ENCODE measurements around the gene LUC7L3.

Gene LUC7L3

DNA sequence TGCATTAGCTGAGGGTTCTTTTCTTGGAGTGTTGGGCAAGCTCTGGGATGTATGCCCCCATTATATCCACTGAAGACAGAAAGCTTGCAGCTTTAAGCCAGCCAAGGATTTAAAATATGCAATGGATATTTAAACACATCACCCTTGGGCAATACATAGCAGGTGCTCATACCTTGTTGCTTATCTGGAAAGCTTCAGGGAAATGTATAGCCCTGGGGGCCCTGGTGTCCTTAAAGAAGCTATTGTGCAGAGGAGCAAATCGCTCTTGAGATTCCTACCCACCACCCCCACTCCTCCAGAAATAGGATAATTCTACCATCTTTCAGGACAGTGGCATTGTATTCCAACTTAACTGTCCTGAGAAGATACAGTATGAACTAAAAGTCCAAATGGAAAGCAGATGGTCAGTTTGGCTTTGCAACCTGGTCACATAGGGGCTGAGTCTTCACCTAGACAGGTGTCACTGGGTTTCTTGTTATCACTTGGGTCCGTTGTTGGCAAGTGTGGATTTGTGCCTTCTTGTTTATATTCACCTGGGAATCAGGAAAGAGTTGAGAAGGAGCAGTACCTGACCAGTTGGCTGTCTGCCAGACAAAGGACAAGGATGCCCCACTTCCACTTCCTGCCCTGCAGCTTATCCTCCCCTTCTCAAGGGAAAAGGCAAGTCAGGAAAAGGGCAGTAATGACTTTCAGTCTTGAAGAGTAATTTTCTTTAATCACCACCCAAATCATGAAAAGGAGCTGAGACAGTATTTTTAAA lies 44.5 kb downstream of the LUC7L3 start:
- no peak for DNase-seq

DNA sequence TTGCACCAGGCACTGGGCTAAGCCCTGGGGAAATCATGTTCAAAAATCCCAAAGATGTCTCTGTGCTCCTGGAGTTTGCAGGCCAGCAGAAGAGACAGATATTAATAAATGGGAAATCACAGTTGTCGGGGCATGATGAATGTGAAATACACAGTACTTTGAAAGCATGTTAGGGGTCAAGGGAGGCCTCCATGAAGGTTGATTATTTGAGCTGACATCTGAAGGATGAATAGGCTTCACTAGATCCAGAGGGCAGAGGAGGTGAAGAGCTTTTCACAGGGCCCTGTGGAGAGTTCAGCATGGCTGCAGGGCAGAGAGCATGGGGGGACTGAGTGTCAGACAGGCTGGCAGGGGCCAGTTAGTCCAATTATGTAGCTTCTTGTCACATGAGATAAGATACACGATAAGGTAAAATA lies 45.3 kb downstream of the LUC7L3 start:
- no peak for DNase-seq

GRCh38 chr17:50765454-50766221 lies 46.2 kb downstream of the LUC7L3 start:
- no peak for DNase-seq

- DNase-seq, result no peak
Measured at GRCh38 chr17:50766222-50767023, 47.0 kb downstream of the LUC7L3 start.

- no peak for DNase-seq
Measured at GRCh38 chr17:50767030-50767429, 47.6 kb downstream of the LUC7L3 start.

DNA sequence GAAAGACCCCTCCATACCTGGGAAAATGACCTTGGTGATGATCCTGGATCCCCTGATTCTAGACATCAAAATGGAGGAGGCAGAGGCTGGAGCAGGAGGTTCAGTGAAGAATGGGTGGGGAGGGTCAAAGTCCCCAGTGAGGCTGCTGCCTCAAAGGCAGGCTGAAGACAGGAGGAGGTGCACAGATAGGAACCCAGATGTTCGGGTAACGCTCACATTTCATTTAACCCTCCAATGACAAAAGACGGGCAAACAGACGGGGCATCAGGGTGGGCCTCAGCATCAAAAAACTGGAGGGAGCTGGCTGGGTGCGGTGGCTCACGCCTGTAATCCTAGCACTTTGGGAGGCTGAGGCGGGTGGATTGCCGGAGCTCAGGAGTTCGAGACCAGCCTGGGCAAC lies 48.0 kb downstream of the LUC7L3 start, which contains the start of gene ANKRD40CL:
ANKRD40CL (minus strand) TSS at position 73 of the 400 bp plus-strand sequence. CDS start 605 bp downstream, outside the sequence.
- no peak for DNase-seq

GRCh38 chr17:50768346-50768761 lies 49.0 kb downstream of the LUC7L3 start:
- DNase-seq, result no peak

DNA sequence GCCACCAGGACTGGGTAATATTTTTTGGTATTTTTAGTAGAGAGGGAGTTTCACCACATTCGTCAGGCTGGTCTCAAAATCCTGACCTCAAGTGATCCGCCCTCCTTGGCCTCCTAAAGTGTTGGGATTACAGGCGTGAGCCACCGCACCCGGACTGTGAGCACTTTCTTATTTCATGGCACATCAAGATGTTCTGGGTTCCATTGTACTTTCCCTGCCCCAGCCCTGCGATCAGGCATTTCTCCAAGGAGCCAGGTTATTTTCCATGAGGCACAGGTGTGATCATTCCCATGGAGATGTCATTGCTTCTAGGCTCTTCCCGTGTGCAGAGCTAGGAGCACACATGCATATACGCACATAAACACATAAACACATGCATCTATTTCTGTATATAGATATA lies 50.5 kb downstream of the LUC7L3 start:
- DNase-seq, result no peak

GRCh38 chr17:50770346-50770745 lies 50.9 kb downstream of the LUC7L3 start:
- no peak for DNase-seq

GRCh38 chr17:50771991-50772785 lies 52.8 kb downstream of the LUC7L3 start:
- DNase-seq, result no peak

GRCh38 chr17:50774225-50774803 lies 54.9 kb downstream of the LUC7L3 start:
- DNase-seq, result no peak

DNA sequence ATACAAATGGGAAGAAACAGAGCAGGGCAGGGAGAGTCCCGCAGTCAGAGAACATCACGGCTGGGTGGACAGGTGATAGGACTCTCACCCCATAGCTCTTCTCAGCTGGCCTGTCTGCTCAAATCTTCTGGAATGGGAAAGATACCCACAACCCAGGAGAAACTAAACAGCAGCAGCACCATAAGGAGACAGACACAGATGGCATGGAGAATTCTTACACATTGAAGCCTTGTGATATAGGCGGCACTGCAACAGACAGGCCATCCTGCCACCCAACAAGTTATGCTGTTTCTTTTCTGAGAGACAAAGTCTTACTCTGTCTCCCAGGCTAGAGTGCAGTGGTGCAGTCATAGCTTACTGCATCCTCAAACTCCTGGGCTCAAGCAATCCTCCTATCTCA lies 56.5 kb downstream of the LUC7L3 start:
- DNase-seq, result no peak

- DNase-seq, result no peak
Measured at GRCh38 chr17:50778471-50778870, 59.1 kb downstream of the LUC7L3 start.

DNA sequence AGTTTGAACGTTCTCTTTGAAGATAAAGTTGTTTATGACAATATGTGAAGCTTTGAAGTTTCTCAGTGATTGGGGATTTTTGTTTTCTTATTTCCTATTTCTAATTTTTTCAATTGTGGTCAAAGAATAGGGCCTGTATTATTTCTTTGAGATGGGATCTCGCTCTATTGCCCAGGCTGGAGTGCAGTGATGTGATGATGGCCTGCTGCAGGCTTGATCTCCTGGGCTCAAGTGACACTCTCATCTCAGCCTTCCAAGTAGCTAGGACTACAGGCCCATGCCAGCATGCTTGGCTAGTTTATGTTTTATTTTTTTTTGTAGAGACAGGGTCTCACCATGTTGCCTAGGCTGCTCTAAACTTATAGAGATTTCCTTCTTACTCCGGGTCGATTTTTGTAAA lies 59.6 kb downstream of the LUC7L3 start:
- DNase-seq, result no peak

DNA sequence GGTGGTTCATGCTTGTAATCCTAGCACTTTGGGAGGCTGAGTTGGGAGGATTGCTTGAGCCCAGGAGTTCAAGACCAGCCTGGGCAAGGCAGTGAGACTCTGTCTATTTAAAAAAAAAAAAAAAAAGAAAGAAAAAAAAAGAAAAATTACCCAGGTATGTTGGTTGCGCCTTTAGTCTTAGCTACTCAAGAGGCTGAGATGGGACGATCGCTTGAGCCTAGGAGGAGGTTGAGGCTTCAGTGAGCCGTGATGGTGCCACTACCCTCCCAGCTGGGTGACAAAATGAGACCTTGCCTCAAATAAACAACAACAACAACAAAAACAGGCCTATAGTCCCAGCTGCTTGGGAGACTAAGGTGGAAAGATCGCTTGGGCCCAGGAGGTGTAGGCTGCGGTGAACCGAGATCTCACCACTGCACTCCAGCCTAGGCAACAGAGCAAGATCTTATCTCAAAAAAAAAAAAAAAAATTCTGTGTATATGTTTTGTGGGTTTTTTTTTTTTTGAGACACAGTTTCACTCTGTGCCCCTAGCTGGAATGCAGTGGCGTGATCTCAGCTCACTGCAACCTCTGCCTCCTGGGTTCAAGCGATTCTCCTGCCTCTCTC lies 60.4 kb downstream of the LUC7L3 start:
- DNase-seq, result peak; percentile 56

DNA sequence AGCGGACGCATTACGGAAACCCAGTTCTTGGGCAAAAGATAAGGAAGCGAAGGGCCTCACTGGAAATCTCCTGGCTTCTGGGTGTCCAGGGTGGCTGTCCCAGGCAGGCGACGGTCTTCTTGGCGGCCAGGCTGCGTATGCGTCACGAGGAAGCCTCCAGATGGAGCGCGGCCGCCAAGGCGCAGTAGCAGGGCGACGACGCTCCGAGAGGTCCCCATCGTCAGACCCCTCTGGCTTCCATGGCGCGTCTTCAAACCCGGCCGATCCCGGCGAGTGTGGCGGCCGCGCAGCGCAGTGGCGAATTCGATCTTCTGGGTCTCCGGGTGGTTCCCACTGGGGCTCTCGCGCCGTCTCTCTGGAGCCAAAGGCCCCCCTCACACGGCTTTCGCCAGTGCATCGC lies 61.8 kb downstream of the LUC7L3 start:
- peak; percentile 10 for DNase-seq

DNA sequence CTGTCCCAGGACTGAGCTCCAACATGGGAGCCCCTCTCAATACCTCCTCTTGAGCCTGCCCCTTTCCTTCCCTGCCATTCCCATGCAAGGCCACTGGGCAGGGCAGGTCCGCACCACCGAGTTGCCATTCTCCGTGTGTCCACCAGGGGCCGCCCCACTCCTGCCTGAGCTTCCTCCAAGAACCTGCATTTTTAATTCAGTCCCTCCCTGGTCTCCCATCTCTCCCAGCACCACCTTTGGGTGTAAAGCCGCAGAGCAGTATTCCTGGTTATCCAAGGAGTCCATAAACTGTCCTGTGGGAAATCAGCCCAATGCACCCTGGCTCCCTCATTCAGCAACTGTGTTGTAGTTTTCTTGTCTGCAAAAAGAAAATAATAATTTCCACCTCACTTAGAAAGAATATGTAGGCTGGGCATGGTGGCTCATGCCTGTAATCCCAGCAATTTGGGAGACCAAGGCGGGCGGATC lies 63.8 kb downstream of the LUC7L3 start:
- DNase-seq, result peak; percentile 85

- no peak for DNase-seq
Measured at GRCh38 chr17:50783905-50784304, 64.5 kb downstream of the LUC7L3 start.

GRCh38 chr17:50785126-50785525 lies 65.7 kb downstream of the LUC7L3 start:
- DNase-seq, result no peak

GRCh38 chr17:50785946-50786570 lies 66.7 kb downstream of the LUC7L3 start:
- DNase-seq, result no peak

- DNase-seq, result no peak
Measured at GRCh38 chr17:50787106-50787505, 67.7 kb downstream of the LUC7L3 start.
